HG03439 (cell line): ENCODE data around the gene ARFGAP1.
"Not testable (repeated sequence)": the region's sequence is repeated elsewhere in the genome, so short reads cannot be mapped to it uniquely, and the experiment has no call there.

Experiments
- ATAC-seq: cut with Tn5 transposase; IDR thresholded peaks from one replicate; pipeline ENCODE4 v1.9.1; 2021; ENCODE audit warnings: mild to moderate bottlenecking, moderate library complexity; ENCODE audit not compliant: unreplicated experiment

Gene ARFGAP1

GRCh38 chr20:63330940-63331339 lies 58.3 kb downstream of the ARFGAP1 start:
- ATAC-seq, result no peak

GRCh38 chr20:63331741-63332400 lies 59.3 kb downstream of the ARFGAP1 start:
- ATAC-seq, result no peak

GRCh38 chr20:63332488-63333240 lies 60.1 kb downstream of the ARFGAP1 start:
- no peak for ATAC-seq

- no peak for ATAC-seq
These were observed 60.7 kb downstream of the ARFGAP1 start for GRCh38 chr20:63333241-63333836.

GRCh38 chr20:63334356-63334755 lies 61.7 kb downstream of the ARFGAP1 start:
- ATAC-seq, result no peak

GRCh38 chr20:63335060-63335459 lies 62.4 kb downstream of the ARFGAP1 start:
- ATAC-seq, result not testable (repeated sequence)

GRCh38 chr20:63335711-63336110 lies 63.1 kb downstream of the ARFGAP1 start:
- no peak for ATAC-seq

- no peak for ATAC-seq
These were observed 63.7 kb downstream of the ARFGAP1 start for GRCh38 chr20:63336232-63336752.

GRCh38 chr20:63337786-63338420 lies 65.3 kb downstream of the ARFGAP1 start:
- no peak for ATAC-seq
